ENCODE results near the gene LPAR1.

Gene LPAR1

DNA sequence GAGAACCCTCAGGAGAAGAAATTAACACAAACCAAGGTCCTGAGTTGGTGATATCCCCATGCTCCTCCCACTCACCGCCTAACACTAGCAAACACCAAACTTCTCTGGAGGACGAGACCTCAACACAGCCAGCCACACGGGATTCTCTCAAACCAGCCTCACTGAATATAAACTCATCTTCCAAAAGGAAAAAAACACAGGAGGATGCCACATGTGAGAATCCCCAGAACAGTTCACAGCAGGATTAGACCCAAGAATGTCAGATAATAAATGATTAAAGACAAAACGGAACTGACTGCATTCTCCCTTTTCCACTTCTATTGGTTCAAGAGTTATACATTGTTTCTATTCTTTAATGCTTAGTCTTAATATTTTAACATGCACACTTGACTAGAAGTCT is 89.2 kb downstream of the LPAR1 start:
- DNase-seq = no peak

DNA sequence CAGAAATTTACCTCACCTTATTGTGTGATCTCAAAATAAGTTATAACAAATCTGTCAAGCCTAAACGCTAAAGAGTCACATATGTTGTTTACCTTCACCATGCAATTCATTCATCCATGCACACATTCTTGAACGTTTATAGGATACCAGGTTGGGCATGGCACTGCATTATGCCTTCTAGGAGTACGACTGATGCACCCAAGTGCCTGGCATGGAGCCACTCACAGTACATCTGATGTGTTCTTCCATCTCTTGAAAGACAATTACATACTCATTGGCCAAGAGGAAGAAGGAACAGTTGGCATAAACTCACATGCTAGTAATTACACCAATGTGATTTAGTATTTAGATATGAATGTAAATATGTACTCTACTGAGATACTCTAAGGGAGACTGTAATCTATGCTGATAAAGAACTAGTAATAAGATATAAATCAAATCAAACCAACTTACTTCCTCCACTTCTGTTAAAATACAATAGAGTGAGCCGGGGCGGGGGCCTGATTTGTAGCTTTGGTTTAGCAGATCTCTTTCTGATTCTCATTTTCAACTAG is 90.7 kb downstream of the LPAR1 start:
- no peak for DNase-seq

DNA sequence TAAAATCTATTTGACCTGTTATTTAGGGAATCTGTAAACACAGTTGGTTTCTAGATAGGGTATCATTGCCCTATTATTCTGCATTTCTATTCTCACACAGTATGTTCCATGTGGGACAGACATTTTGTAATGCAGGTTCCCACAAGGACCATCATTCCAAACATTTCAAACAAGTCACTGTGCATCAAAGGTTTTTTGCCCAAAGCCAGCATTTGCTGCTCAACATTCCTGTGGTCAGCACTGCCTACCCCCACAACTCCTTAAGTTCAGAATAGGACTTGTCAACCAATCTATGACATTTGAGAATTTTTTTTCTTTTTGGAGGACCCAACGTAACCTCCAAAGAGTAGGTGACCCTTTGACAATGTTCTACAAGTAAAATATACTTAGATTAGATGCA is 95.7 kb downstream of the LPAR1 start:
- DNase-seq = no peak

DNA sequence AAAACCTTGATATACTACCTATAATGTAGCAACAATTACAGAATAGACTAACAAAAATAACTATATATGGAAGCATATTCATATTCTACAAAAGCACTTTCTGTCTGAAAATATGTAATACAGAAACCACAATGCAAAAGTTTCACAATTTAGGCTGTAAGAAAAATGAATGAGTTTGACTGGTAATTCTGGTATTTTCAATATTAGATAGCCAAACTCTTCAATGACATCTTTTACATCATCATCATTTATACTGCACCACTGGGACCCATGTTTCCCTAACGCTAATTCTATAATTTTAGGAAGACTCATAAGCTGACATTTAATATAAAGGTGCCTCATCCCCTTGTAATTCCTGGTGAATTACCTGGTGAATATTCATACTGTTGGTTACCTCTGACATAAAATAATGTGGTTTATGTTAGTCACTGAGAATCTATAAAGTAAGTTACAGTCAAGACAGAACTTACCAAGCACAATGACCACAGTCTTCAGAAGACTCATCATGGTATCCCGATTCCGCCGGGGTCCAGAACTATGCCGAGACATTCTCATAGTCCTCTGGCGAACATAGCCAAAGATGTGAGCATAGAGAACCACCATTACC is 97.2 kb downstream of the LPAR1 start:
- no peak for DNase-seq

GRCh38 chr9:110939573-110939972 is 98.7 kb downstream of the LPAR1 start:
- no peak for DNase-seq

DNA sequence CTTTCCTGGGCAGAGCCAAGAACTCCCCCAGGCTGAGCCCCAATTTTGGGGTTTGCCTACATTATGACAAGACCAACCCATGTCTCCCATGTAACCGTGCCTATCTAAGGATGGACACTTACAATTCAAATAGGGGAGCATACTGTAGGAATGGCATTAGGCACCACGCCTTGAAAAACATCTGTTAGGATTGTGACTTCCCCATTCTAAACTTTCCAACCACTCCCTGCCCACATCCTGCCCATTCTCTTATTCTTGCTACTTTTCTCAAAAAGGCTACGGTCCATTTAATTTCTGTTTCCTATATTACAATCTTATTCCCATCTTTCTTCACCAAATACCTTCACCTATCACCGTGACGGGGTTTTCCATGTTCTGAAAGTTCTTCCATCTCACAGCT is 99.2 kb downstream of the LPAR1 start:
- no peak for DNase-seq

GRCh38 chr9:110938242-110938641 is 100.0 kb downstream of the LPAR1 start:
- no peak for DNase-seq

GRCh38 chr9:110936719-110937452 is 101.4 kb downstream of the LPAR1 start:
- no peak for DNase-seq

DNA sequence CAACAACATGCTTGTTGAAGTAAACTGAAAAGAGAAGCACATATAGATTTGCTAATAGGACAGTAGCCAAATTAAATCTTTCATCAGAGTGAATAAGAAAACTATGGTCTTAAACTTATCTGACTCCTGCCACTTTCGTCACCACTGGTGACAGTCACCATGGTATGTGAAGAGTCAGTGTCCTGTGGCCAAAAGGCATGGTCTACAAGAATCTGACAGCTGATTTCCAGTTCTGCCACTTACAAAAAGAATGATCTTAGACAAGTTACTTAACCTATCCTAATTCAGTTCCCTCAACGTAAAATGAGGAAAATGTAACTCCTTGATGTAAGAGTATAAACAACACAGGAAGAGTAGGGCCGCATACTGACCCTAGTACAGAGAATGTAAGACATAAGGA is 102.0 kb downstream of the LPAR1 start:
- no peak for DNase-seq

DNA sequence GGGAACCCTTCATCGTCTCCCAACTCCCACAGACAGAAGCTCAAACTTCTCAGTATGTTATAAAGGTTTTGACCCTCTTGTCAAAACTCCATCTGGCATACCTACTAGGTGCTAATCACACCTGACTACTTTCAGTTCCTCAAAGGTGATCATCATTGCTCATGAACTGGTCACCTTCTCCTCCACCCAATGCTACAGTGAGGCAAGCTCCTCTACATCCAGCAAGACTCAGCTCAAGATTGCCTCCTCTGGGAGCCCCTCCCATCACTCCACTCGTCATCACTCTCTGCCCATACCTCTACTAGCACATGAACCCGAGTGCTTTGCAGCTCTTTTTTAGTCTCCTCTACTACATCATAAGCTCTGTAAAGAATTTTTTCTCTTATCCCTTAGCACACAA is 102.4 kb downstream of the LPAR1 start:
- no peak for DNase-seq

DNA sequence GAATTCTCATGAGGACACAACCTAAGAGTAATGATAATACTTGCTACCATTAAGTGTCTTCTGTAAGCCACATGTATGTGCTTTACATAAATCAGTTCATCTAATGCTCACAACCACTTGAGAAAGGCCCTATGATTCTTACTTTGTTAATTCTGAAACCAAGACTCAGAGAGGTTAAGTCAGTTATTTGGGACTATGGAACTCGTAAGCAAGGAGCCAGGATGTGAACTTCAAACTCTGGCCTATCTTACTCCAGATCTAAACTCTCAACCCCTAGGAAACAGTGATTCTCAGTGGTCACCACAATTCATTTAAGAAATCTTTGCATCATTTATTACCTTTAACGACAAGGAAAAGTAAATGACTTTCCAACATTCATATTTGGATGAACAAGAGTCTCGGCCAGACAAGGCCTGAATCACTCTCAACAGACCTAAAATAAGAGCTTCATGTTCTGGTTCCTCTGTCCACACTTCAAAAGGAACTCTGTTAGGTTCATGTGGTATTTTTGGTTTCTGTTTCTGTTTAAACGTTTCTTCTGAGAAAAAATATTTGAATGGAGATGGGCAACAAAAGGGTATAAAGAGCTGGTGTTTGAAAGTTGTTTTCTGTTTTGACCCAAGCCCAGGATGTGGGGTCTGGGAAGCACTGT is 104.8 kb downstream of the LPAR1 start:
- no peak for DNase-seq

- no peak for DNase-seq
Observed at GRCh38 chr9:110932863-110933262, 105.4 kb downstream of the LPAR1 start.

GRCh38 chr9:110928599-110928998 is 109.7 kb downstream of the LPAR1 start:
- DNase-seq = no peak

DNA sequence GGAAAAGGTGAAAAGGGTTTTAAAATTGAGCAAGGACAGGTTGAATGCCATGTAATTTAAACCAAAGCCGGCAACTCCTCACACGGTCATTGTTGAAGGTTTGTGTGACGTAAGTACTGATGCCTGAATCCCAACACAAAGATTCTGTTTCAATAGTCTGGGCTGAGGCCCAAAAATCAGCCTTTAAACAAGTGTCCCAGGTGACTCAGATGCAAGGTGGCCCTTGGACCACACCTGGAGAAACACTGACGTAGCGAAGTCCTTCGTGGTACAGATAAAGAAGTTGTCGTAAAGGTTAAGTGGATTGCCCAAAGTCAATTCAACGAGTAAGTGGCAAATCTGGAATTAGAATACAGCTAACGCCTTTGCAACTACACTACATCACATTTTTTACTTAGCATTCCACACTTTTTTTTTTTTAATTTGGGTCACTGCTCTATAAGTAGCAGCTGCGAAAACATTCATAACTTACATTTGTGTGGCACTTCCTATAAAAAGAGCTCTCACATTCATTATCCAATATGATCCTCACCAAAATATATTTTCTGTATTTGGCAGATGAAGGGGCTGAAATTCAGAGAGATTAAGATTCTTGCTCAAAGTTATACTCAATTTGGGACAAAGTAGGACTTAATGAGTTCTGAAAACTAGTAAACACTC is 111.3 kb downstream of the LPAR1 start:
- no peak for DNase-seq

- DNase-seq = no peak
Observed at GRCh38 chr9:110923601-110924000, 114.7 kb downstream of the LPAR1 start.

GRCh38 chr9:110922145-110922544 is 116.1 kb downstream of the LPAR1 start:
- DNase-seq = no peak

GRCh38 chr9:110921705-110922104 is 116.6 kb downstream of the LPAR1 start:
- DNase-seq = no peak

GRCh38 chr9:110919609-110920008 is 118.7 kb downstream of the LPAR1 start:
- DNase-seq = no peak

DNA sequence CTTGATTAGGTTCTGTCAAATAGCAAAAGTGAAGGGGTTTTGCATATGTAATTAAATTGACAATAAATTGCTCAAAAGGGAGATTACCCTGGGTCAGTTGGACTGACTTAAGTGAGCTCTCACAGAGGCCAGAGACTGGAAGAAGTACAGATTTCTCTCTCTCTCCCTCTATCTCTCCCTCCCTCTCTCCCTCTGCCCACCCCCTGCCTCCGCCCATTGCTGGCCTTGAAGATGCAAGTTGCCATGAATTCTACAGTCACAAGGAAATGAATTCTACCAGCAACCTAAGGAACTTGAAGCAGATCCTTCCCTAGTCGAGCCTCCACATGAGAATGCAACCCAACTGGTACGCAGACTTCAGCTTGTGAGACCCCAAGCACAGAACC is 119.2 kb downstream of the LPAR1 start:
- no peak for DNase-seq

GRCh38 chr9:110918316-110919049 is 119.8 kb downstream of the LPAR1 start:
- DNase-seq = no peak

- no peak for DNase-seq
Observed at GRCh38 chr9:110916403-110916802, 121.9 kb downstream of the LPAR1 start.

GRCh38 chr9:110912419-110913291 is 125.6 kb downstream of the LPAR1 start:
- no peak for DNase-seq

Measured in femur (tissue), 1 donor.